GM23248 (cell line): ENCODE measurements around the gene HMGN2. TPM values are rescaled to one million over a fixed set of nuclear protein-coding genes. Genes with fewer than 3 reads are reported as not detected.
A peak's percentile ranks its signal among the peaks of the same experiment; 100 is the strongest.

ENCODE experiments used
- DNase-seq: peaks from one replicate; pipeline ENCODE4 v3.0.0-alpha.2; 2015
- H2AFZ ChIP-seq: fragments of 200-600 bp; sonication (generic); 2 replicates; pipeline ENCODE4 v1.6.1; 2016; ENCODE audit warnings: antibody characterized with exemption
- H3F3A ChIP-seq: fragments of 200-600 bp; sonication (generic); 2 replicates; pipeline ENCODE4 v1.6.1; 2016; ENCODE audit warnings: mild to moderate bottlenecking, antibody characterized with exemption, mixed run types; ENCODE audit not compliant: insufficient read depth
- H3K27ac ChIP-seq: fragments of 200-600 bp; sonication (generic); 2 replicates; pipeline ENCODE4 v1.5.1; 2016; ENCODE audit warnings: mild to moderate bottlenecking
- H3K27me3 ChIP-seq: fragments of 200-600 bp; sonication (generic); replicated peaks from 2 replicates; pipeline ENCODE4 v1.6.1; 2016; ENCODE audit warnings: mild to moderate bottlenecking; ENCODE audit not compliant: insufficient read depth
- H3K36me3 ChIP-seq: fragments of 200-600 bp; sonication (generic); 2 replicates; pipeline ENCODE4 v1.6.1; 2016; ENCODE audit warnings: low read depth, mild to moderate bottlenecking
- H3K4me1 ChIP-seq: fragments of 200-600 bp; sonication (generic); 2 replicates; pipeline ENCODE4 v1.6.1; 2016; ENCODE audit warnings: mild to moderate bottlenecking; ENCODE audit not compliant: insufficient read depth
- H3K4me2 ChIP-seq: fragments of 200-600 bp; sonication (generic); one replicate; pipeline ENCODE4 v1.6.1; 2016; ENCODE audit warnings: mild to moderate bottlenecking; ENCODE audit not compliant: unreplicated experiment
- H3K4me3 ChIP-seq: fragments of 200-600 bp; sonication (generic); 2 replicates; pipeline ENCODE4 v1.5.1; 2016; ENCODE audit warnings: mild to moderate bottlenecking
- H3K79me2 ChIP-seq: fragments of 200-600 bp; sonication (generic); 2 replicates; pipeline ENCODE4 v1.6.1; 2016; ENCODE audit warnings: mild to moderate bottlenecking; ENCODE audit not compliant: insufficient read depth
- H3K9ac ChIP-seq: fragments of 200-600 bp; sonication (generic); 2 replicates; pipeline ENCODE4 v1.6.1; 2016; ENCODE audit warnings: mild to moderate bottlenecking
- H3K9me2 ChIP-seq: fragments of 200-600 bp; sonication (generic); 2 replicates; pipeline ENCODE4 v1.6.1; 2016; ENCODE audit warnings: mixed run types, mild to moderate bottlenecking, moderate library complexity; ENCODE audit not compliant: insufficient read depth
- H3K9me3 ChIP-seq: fragments of 200-600 bp; sonication (generic); one replicate; pipeline ENCODE4 v1.6.1; 2017; ENCODE audit warnings: low read depth
- H4K20me1 ChIP-seq: fragments of 200-600 bp; sonication (generic); 2 replicates; pipeline ENCODE4 v1.6.0; 2016; ENCODE audit not compliant: insufficient read depth
- EZH2 ChIP-seq: fragments of 200-600 bp; sonication (generic); IDR thresholded peaks from 2 replicates; pipeline ENCODE4 v1.6.1; 2018; ENCODE audit warnings: antibody characterized with exemption, mild to moderate bottlenecking; ENCODE audit not compliant: insufficient read depth, poor library complexity, severe bottlenecking
- EZH2phosphoT487 ChIP-seq: fragments of 200-600 bp; sonication (generic); IDR thresholded peaks from 2 replicates; pipeline ENCODE4 v1.6.1; 2018; ENCODE audit warnings: antibody characterized with exemption, moderate library complexity, mild to moderate bottlenecking, low read depth; ENCODE audit not compliant: insufficient read depth
- WGBS, 2 experiments: methylation state at CpG; one replicate each; pipeline ENCODE4 v1.1.6; 2015 to 2017; ENCODE audit warnings: low lambda C conversion rate in 2 of 2, low coverage in 1 of 2; ENCODE audit errors: missing lambda C conversion rate in 2 of 2; 5-methylcytosine and 5-hydroxymethylcytosine counted together
- in situ Hi-C: fragments of 300-500 bp; cut with MboI; formaldehyde crosslinking; loops from 2 replicates; pipeline ENCODE4 v1.15.0; 2020
- polyA plus RNA-seq: library from polyadenylated mRNA; unstranded; fragments of >200 nt; fragmentation: Nextera tagmentation; extraction: Ambion mirVana; gene quantifications from 2 replicates; pipeline ENCODE4 v1.2.1, GENCODE V29; 2016
- total RNA-seq: library from RNA; depleted of rRNA; stranded (reverse); fragments of >200 nt; shearing (Covaris generic); gene quantifications from 2 replicates; pipeline ENCODE4 v1.2.3, GENCODE V29; 2014

The HMGN2 gene
- total and polyA plus RNA-seq, 2 experiments from 2014 or later: 216 to 669 TPM

- Histone ChIP-seq H3K27ac (no peak overlapping the region), H3K9me3 (no peaks in the 10 kb centered on the region), H3K36me3 (peaks cover 31% of the 10 kb centered on the region), H3K4me2 (peak overlapping the region; percentile 88), H3F3A (no peaks in the 10 kb centered on the region), H3K4me1 (peaks cover 17% of the 10 kb centered on the region), H3K79me2 (peaks cover 49% of the 10 kb centered on the region), H3K9ac (no peak overlapping the region), H3K4me3 (no peak overlapping the region), H3K9me2 (no peaks in the 10 kb centered on the region), H4K20me1 (no peaks in the 10 kb centered on the region), H2AFZ (no peak overlapping the region), H3K27me3 (no peaks in the 10 kb centered on the region)
- no peak for TF ChIP-seq EZH2phosphoT487
- no peak for TF ChIP-seq EZH2
- in situ Hi-C loops: no loop called here
- no peak for DNase-seq
Observed at GRCh38 chr1:26434161-26434752, 38.0 kb upstream of the HMGN2 start.

DNA sequence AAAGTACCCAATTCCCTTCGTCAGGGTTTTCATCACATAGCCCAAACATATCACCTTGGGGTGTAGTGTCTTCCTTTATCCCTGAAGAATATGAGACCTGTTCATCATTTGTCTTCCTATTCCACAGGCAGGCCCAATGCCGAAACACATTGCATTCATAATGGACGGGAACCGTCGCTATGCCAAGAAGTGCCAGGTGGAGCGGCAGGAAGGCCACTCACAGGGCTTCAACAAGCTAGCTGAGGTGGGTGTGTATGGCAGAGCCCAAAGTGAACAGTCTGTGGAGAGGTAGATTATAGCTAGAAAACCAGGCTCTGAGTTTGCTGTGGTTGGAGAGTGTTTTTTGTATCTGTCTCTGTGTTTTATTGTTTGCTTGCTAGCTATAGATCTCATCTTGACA is 34.2 kb upstream of the HMGN2 start:
- no peaks in the 10 kb centered on the region for H3K27me3 ChIP-seq
- H3K9me2 ChIP-seq: no peaks in the 10 kb centered on the region
- H4K20me1 ChIP-seq: no peaks in the 10 kb centered on the region
- peaks cover 61% of the 10 kb centered on the region for H3K36me3 ChIP-seq
- no peaks in the 10 kb centered on the region for H3K9me3 ChIP-seq
- no peak overlapping the region for H2AFZ ChIP-seq
- no peak overlapping the region for H3K4me3 ChIP-seq
- in situ Hi-C loops: no loop called here
- no peak overlapping the region for H3K4me2 ChIP-seq
- peaks cover 15% of the 10 kb centered on the region for H3K4me1 ChIP-seq
- 98 to 99% methylated on average over 6 of the region's 6 CpGs for WGBS, 2 experiments
- H3K79me2 ChIP-seq: peaks cover 52% of the 10 kb centered on the region
- H3F3A ChIP-seq: no peaks in the 10 kb centered on the region
- TF ChIP-seq EZH2phosphoT487 (no peak), EZH2 (no peak)
- DNase-seq: no peak
- H3K27ac ChIP-seq: no peak overlapping the region
- H3K9ac ChIP-seq: no peak overlapping the region

DNA sequence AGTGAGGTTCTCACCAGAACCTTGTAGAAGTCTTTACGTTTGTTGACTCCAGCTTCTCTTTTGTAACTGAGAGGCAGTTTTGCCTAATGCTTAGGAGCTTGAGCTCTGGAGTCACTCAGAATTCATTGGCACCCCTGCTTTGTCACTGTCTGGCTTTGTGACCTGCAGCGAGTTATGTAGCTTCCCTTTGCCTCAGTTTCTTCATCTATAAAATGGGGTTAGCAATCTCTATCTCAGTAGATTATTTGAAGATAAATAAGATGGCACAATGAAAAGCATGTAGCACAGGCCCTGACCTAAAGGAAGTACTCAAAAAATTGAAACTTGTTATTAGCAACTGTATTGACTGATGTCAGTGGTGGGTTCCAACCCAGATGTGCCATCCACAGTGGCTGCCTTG is 32.0 kb upstream of the HMGN2 start:
- Histone ChIP-seq H3K4me1 (no peaks in the 10 kb centered on the region), H3K79me2 (peaks cover 30% of the 10 kb centered on the region), H3K9me2 (no peaks in the 10 kb centered on the region), H3K27me3 (no peaks in the 10 kb centered on the region), H3K27ac (no peak overlapping the region), H3K9ac (no peak overlapping the region), H3K9me3 (no peaks in the 10 kb centered on the region), H3K4me2 (no peak overlapping the region), H3K4me3 (no peak overlapping the region), H3K36me3 (peaks cover 74% of the 10 kb centered on the region), H3F3A (no peaks in the 10 kb centered on the region), H2AFZ (no peak overlapping the region), H4K20me1 (no peaks in the 10 kb centered on the region)
- 97 to 98% methylated on average over 2 of the region's 2 CpGs for WGBS, 2 experiments
- no peak for DNase-seq
- no peak for TF ChIP-seq EZH2phosphoT487
- in situ Hi-C loops: no loop called here

DNA sequence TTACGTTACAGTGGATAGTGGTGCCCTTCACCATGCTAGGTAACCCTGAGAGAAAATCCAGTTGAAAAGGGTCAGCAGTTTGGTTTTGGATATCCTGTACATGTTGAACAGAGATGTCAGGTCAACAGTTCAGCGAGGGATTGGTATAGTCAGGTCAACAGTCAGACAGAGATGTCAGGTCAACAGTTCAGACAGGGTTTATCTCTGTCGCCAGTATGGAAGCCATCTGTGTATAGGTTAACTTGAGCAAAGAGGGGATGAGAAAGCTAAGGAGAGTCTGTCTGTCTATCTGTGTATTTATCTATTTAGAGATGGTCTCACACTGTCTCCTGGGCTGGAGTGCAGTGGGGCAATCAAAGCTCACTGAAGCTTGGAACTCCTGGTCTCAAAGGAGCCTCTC is 22.4 kb upstream of the HMGN2 start:
- Histone ChIP-seq H3K9me3 (no peaks in the 10 kb centered on the region), H3K79me2 (no peaks in the 10 kb centered on the region), H3K27me3 (no peaks in the 10 kb centered on the region), H3K4me1 (no peaks in the 10 kb centered on the region), H3K9me2 (no peaks in the 10 kb centered on the region), H3K4me2 (no peak overlapping the region), H4K20me1 (no peaks in the 10 kb centered on the region), H3K9ac (no peak overlapping the region), H3F3A (no peaks in the 10 kb centered on the region), H2AFZ (no peak overlapping the region), H3K27ac (no peak overlapping the region), H3K4me3 (no peak overlapping the region), H3K36me3 (peaks cover 36% of the 10 kb centered on the region)
- WGBS, 2 experiments: 97 to 100% methylated on average over 3 of the region's 3 CpGs
- in situ Hi-C loops: no loop called here
- no peak for DNase-seq
- TF ChIP-seq EZH2phosphoT487: no peak
- TF ChIP-seq EZH2: no peak

- Histone ChIP-seq H3K9me3 (no peaks in the 10 kb centered on the region), H3K4me3 (no peak overlapping the region), H3K36me3 (peaks cover 40% of the 10 kb centered on the region), H4K20me1 (no peaks in the 10 kb centered on the region), H3K4me2 (no peak overlapping the region), H3K9me2 (no peaks in the 10 kb centered on the region), H2AFZ (no peak overlapping the region), H3K79me2 (no peaks in the 10 kb centered on the region), H3F3A (no peaks in the 10 kb centered on the region), H3K4me1 (no peaks in the 10 kb centered on the region), H3K27ac (no peak overlapping the region), H3K27me3 (no peaks in the 10 kb centered on the region), H3K9ac (no peak overlapping the region)
- TF ChIP-seq EZH2phosphoT487 (no peak), EZH2 (no peak)
- DNase-seq: no peak
- in situ Hi-C loops: no loop called here
- 97 to 98% methylated on average over 3 of the region's 3 CpGs for WGBS, 2 experiments
Observed at GRCh38 chr1:26450908-26451307, 21.3 kb upstream of the HMGN2 start.
